ENCODE results near the gene ACTN4.

- no peak for TF ChIP-seq CTCF (IDR thresholded peaks at IDR 0.05; ENCODE audit: low read depth, low read length)
- TF ChIP-seq EZH2phosphoT487 (IDR thresholded peaks at IDR 0.05; ENCODE audit: low read depth), result no peak
These were observed 86.2 kb downstream of the ACTN4 start for GRCh38 chr19:38733493-38734175.

Data from OCI-LY3 (cell line).